Small intestine (tissue), 7 donors: ENCODE data around the gene CST8. TPM values are rescaled to one million over a fixed set of nuclear protein-coding genes. Genes with fewer than 3 reads are reported as not detected.

Experiments used
- DNase-seq, 2 donors: peaks; one replicate each; pipeline versions ENCODE4 v3.0.0 to v3.0.0-alpha.2; 2013
- FAIRE-seq: peaks from 2 replicates; lab custom pipeline; 2012; peaks lifted over from hg19 to GRCh38; lab: Jason Lieb, UNC
- H3K27ac ChIP-seq, 3 donors: one replicate each; pipeline ENCODE4 v1.5.1; 2013; ENCODE audit warnings: low read length in 2 of 3, mild to moderate bottlenecking in 2 of 3, control low read depth in 1 of 3, inconsistent platforms in 1 of 3, low read depth in 1 of 3, moderate library complexity in 1 of 3
- H3K27me3 ChIP-seq, 3 donors: one replicate each; pipeline ENCODE4 v1.6.1; 2013; ENCODE audit warnings: low read length in 3 of 3, inconsistent platforms in 1 of 3; ENCODE audit not compliant: control insufficient read depth in 3 of 3, insufficient read depth in 3 of 3
- H3K36me3 ChIP-seq, 3 donors: one replicate each; pipeline ENCODE4 v1.6.1; 2013; ENCODE audit warnings: low read length in 3 of 3, inconsistent platforms in 1 of 3, low read depth in 1 of 3, mild to moderate bottlenecking in 1 of 3, moderate library complexity in 1 of 3; ENCODE audit not compliant: control insufficient read depth in 3 of 3, insufficient read depth in 2 of 3
- H3K4me1 ChIP-seq, 3 donors: one replicate each; pipeline ENCODE4 v1.6.1; 2013; ENCODE audit warnings: low read length in 2 of 3, inconsistent platforms in 1 of 3, low read depth in 1 of 3, mild to moderate bottlenecking in 1 of 3, moderate library complexity in 1 of 3; ENCODE audit not compliant: control insufficient read depth in 3 of 3, insufficient read depth in 2 of 3
- H3K4me3 ChIP-seq, 3 donors: one replicate each; pipeline ENCODE4 v1.5.1; 2013; ENCODE audit warnings: low read length in 3 of 3, control low read depth in 1 of 3, inconsistent platforms in 1 of 3, low read depth in 1 of 3, mild to moderate bottlenecking in 1 of 3, moderate library complexity in 1 of 3
- H3K9me3 ChIP-seq, 2 donors: one replicate each; pipeline ENCODE4 v1.6.1; 2013; ENCODE audit warnings: low read depth in 1 of 2, low read length in 1 of 2; ENCODE audit not compliant: control insufficient read depth in 2 of 2, insufficient read depth in 1 of 2
- WGBS, 3 donors: extraction: QIAGEN DNeasy Blood & Tissue Kit; methylation state at CpG; one replicate each; pipeline ENCODE4 v1.1.7; 2013; 5-methylcytosine and 5-hydroxymethylcytosine counted together
- polyA plus RNA-seq, 4 donors: library from polyadenylated mRNA; stranded (reverse) in 3 of 4; unstranded in 1 of 4; fragments of 200-250 nt in 3 of 4; fragments of 120-200 nt in 1 of 4; gene quantifications; one replicate each; pipeline versions ENCODE4 v1.2.1 to v1.2.3, GENCODE V29; 2013
- donor health status: healthy with polysubstance abuse.
- donor health status: control.
- donor health status: control.
- donor health status: Bipolar disorder and iron deficiency.
- donor health status: healthy.

The CST8 gene
- polyA plus RNA-seq, 4 donors: not detected

DNA sequence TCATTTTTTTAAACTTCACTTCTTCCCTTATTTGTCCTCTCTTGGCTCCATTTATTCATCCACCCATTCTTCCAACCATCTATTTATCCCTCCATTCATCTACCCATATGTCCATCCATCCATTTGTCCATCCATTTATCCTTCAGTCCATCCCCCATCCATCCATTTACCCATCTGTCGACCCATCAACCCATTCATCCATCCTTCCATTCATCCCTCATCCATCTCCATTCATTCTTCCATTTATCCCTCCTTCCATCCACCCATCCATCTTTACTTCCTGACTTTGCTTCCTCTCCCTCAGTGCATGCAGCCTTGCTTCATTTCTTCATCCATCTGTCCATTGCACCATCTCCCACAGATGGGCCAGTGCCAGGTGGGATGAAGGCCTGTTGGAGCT is 40.0 kb upstream of the CST8 start:
- 84 to 90% (median 85%) methylated on average over 1 of the region's 1 CpG for WGBS, 3 donors
- Histone ChIP-seq H3K4me3 (no peak overlapping the region), H3K36me3 (no peaks in the 10 kb centered on the region), H3K4me1 (no peaks in the 10 kb centered on the region), H3K9me3 (no peaks in the 10 kb centered on the region), H3K27ac (no peak overlapping the region), H3K27me3 (no peaks in the 10 kb centered on the region)
- FAIRE-seq (no peak), DNase-seq (no peak)

DNA sequence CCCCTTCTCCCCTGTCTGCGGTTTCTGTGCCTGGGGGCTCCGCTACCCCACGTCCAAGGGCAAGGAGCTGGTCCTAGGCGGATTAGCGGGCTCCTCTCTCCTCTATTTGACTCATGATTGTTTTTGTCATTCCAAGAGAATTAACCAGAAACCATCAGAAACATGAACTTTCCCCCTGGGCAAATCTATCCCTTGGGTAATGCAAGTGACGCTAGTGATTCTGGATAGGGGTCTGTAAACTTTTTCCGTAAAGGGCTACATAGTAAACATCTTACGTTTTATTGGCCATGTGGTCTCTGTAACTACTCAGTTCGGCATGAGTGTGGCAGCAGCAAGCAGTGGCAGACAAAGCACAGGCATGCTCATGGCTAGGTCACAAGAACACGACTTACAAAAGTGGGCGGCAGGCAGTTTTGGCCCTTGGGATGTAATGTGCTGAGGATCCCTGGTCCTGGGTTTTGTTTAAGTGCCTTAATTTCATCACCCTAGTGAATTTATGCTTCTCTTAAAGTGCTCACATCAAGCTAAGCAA is 38.9 kb upstream of the CST8 start:
- no peaks in the 10 kb centered on the region for H3K36me3 ChIP-seq
- H3K9me3 ChIP-seq: peaks cover 0 to 2% of the 10 kb centered on the region in 2 donors
- H3K27me3 ChIP-seq: no peaks in the 10 kb centered on the region
- no peak overlapping the region for H3K4me3 ChIP-seq
- no peaks in the 10 kb centered on the region for H3K4me1 ChIP-seq
- FAIRE-seq (no peak), DNase-seq (no peak)
- no peak overlapping the region for H3K27ac ChIP-seq
- 79 to 88% (median 82%) methylated on average over 11 of the region's 11 CpGs for WGBS, 3 donors

DNA sequence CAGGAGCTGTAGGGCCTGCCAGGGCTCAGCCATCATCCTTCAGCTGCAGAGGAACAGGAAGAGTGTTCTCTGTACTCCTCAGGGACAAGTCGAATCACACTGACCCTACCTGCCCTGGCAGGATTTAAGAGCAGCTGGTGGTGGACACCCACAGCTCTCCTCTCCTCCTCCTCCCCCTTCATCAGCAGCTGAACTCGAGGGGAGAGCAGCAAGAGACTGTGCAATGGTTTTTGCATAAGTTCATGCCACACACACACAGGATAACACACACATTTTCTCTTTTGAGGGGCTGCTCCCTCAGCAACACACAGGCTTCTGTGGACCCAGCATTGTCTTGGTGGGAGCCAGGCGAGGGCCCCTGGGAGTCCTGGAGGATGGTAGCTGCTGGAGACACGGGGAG is 38.1 kb upstream of the CST8 start, which contains the start of gene CST11:
Gene CST11, minus strand, starts transcription at position 101 of the 400 bp plus-strand sequence. Its CDS starts 65 bp downstream, at position 36.
- H3K36me3 ChIP-seq: no peaks in the 10 kb centered on the region
- no peak within 1 kb of the TSS for H3K4me3 ChIP-seq
- 43 to 59% (median 46%) methylated on average over 4 of the region's 4 CpGs for WGBS, 3 donors
- DNase-seq (no peak), FAIRE-seq (no peak)
- H3K4me1 ChIP-seq: no peaks in the 10 kb centered on the region
- no peaks in the 10 kb centered on the region for H3K27me3 ChIP-seq
- no peak within 1 kb of the TSS for H3K27ac ChIP-seq
- H3K9me3 ChIP-seq: peaks cover 0 to 2% of the 10 kb centered on the region in 2 donors

DNA sequence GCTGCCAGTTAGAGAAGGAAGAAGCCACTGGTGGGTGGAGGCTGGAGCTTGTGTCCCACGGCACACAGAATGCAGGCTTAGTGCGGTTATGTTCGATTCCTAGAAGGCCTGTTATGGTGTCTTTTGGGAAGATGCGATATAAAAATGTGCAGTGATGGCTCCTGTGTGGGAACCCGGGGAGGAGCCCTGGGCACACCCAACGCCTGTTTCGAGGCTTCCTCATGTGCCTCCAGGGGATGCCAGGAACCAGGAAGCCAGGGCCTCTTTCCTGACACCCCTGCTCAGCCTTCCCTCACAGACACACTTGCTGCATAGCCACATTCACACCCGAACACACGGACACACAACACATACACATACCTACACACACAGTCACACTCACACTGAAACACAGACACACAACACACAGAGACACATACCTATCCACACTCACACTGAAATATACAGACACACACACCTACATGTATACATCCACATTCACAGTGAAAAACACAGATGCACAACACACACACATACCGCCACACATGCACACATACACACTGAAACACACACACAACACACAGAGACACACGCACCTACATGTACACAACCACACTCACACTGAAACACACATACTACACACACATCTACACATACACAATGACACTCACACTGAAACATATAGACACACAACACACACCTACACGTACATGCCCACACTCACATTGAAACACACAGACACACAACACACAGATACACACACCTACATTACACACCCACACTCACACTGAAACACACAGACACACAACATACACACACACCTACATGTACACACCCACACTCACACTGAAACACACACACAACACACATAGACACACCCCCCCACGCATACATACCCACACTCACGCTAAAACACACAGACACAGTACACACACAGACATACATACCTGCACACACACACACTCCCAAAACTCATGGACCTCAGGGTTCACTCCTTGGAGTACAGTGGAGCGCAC is 37.1 kb upstream of the CST8 start:
- Histone ChIP-seq H3K4me3 (no peak overlapping the region), H3K4me1 (no peaks in the 10 kb centered on the region), H3K9me3 (peaks cover 0 to 2% of the 10 kb centered on the region in 2 donors), H3K27me3 (no peaks in the 10 kb centered on the region), H3K27ac (no peak overlapping the region), H3K36me3 (no peaks in the 10 kb centered on the region)
- no peak for DNase-seq
- no peak for FAIRE-seq
- WGBS, 3 donors: 81 to 88% (median 85%) methylated on average over 15 of the region's 15 CpGs

DNA sequence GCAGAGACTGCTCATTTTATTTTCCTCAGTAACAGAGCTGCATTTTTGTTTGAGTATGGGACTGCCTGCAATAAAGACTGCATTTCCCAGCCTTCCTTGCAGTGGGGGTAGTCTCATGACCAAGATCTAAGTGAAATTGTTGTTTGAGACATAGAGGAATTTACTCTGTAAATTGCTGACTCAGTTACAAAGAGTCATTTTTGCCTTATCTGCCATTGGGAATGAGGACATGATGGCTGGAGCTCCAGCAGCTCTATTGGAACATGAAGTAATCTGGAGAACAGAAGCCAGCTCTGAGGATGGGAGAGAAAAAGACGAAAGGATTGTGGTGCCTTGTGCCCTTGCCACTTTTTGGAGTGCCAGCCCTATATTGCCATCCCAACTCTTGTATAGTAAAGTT is 36.1 kb upstream of the CST8 start:
- 82 to 95% (median 88%) methylated on average over 1 of the region's 1 CpG for WGBS, 3 donors
- FAIRE-seq: no peak
- H3K9me3 ChIP-seq: peaks cover 0 to 2% of the 10 kb centered on the region in 2 donors

DNA sequence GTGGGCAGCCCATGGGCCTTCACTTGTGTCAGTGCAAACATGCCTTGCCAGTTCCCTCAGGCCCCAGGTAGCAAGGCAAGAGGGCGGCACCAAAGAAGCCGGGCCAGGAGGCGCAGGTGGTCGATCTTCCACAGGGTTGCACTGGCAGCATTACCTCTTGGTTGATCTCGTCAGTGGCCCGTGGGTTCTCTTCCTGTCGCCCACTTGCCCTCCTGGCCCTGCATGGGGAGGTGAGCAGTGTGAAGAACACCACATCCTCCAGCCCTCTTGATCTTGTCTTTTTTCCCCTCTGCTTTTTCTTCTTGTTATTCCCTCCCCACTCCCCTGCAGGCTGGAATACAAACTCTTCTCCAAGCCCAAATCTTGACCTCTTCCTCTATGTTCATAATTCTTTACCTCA is 35.3 kb upstream of the CST8 start:
- Histone ChIP-seq H3K4me3 (no peak overlapping the region), H3K27ac (no peak overlapping the region), H3K36me3 (no peaks in the 10 kb centered on the region), H3K4me1 (no peaks in the 10 kb centered on the region), H3K27me3 (no peaks in the 10 kb centered on the region), H3K9me3 (peaks cover 0 to 2% of the 10 kb centered on the region in 2 donors)
- FAIRE-seq (no peak), DNase-seq (no peak)
- WGBS, 3 donors: 81 to 89% (median 83%) methylated on average over 7 of the region's 7 CpGs

More for the DNA sequence above, 36.1 kb upstream of the CST8 start:
- no peak for DNase-seq
- no peaks in the 10 kb centered on the region for H3K27me3 ChIP-seq
- no peak overlapping the region for H3K4me3 ChIP-seq
- no peaks in the 10 kb centered on the region for H3K36me3 ChIP-seq
- no peak overlapping the region for H3K27ac ChIP-seq
- no peaks in the 10 kb centered on the region for H3K4me1 ChIP-seq

DNA sequence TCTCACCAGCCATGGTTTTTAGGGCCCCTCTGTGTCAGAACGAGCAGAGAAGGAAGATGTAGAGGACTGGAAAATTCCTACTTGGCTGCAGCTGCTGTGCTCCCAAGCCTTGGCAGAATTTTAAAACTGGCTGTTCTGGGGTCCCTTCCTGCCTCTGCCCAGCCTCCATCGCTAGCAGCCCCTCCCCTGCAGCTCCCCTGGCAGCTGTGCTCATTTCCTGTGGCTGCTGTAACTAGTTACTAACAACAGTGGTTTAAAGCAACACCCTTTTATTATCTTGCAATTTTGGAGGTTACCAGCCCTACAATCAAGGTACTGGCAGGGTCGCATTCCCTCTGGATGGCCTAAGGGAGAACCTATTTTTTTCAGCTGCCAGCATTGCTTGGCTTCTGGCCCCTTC is 34.5 kb upstream of the CST8 start:
- DNase-seq (no peak), FAIRE-seq (no peak)
- H3K27me3 ChIP-seq: no peaks in the 10 kb centered on the region
- H3K4me3 ChIP-seq: no peak overlapping the region
- 45 to 61% (median 48%) methylated on average over 3 of the region's 3 CpGs for WGBS, 3 donors
- H3K9me3 ChIP-seq: peaks cover 0 to 2% of the 10 kb centered on the region in 2 donors
- H3K36me3 ChIP-seq: no peaks in the 10 kb centered on the region
- no peak overlapping the region for H3K27ac ChIP-seq
- no peaks in the 10 kb centered on the region for H3K4me1 ChIP-seq

DNA sequence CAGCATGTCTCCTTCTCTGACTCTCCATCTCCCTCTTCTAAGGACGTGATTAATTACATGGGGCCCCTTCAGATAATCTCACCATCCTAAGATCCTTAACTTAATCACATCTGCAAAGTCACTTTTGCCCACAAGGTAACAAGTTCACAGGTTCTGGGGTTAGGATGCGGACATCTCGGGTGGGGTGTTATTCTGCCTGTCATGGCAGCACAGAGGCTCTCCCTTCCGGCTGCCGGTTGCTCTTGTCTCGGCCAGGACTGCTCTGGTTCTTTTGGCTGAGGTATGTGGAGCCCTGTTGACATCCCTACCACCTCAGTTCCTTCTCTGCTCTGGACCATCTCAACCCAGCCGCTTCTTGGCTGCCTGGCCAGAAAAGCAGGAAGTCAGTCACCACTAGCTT is 34.0 kb upstream of the CST8 start:
- no peaks in the 10 kb centered on the region for H3K4me1 ChIP-seq
- H3K27me3 ChIP-seq: no peaks in the 10 kb centered on the region
- peaks cover 0 to 2% of the 10 kb centered on the region in 2 donors for H3K9me3 ChIP-seq
- no peak for FAIRE-seq
- WGBS, 3 donors: 79 to 86% (median 83%) methylated on average over 7 of the region's 7 CpGs
- H3K36me3 ChIP-seq: no peaks in the 10 kb centered on the region
- no peak for DNase-seq
- H3K27ac ChIP-seq: no peak overlapping the region
- H3K4me3 ChIP-seq: no peak overlapping the region
